Measurements from ENCODE around the gene DDIT4. TPM values are rescaled to one million over a fixed set of nuclear protein-coding genes. Genes with fewer than 3 reads are reported as not detected.

The DDIT4 gene
- total RNA-seq, 1 donor from 2014 or later: 280 TPM

GRCh38 chr10:72308320-72308987, 34.7 kb downstream of the DDIT4 start:
- DNase-seq (ENCODE audit: low read depth): peak; percentile 67
- H3K4me3 ChIP-seq (ENCODE audit: low read depth, low read length): no peak overlapping the region
- H3K27me3 ChIP-seq (ENCODE audit: control insufficient read depth, insufficient read depth, low read length): no peaks in the 10 kb centered on the region
- no peak for TF ChIP-seq CTCF (IDR thresholded peaks at IDR 0.05; ENCODE audit: insufficient read depth, low read length, poor library complexity, severe bottlenecking)
- no peaks in the 10 kb centered on the region for H3K36me3 ChIP-seq (ENCODE audit: control insufficient read depth, insufficient read depth, low read length)

GRCh38 chr10:72309290-72310240, 35.8 kb downstream of the DDIT4 start:
- Histone ChIP-seq H3K36me3 (ENCODE audit: control insufficient read depth, insufficient read depth, low read length) (no peaks in the 10 kb centered on the region), H3K4me3 (ENCODE audit: low read depth, low read length) (no peak overlapping the region), H3K27me3 (ENCODE audit: control insufficient read depth, insufficient read depth, low read length) (no peaks in the 10 kb centered on the region)
- TF ChIP-seq CTCF (IDR thresholded peaks at IDR 0.05; ENCODE audit: insufficient read depth, low read length, poor library complexity, severe bottlenecking): no peak
- DNase-seq (ENCODE audit: low read depth): no peak

- no peak for TF ChIP-seq CTCF (IDR thresholded peaks at IDR 0.05; ENCODE audit: insufficient read depth, low read length, poor library complexity, severe bottlenecking)
- no peak for DNase-seq (ENCODE audit: low read depth)
- no peaks in the 10 kb centered on the region for H3K36me3 ChIP-seq (ENCODE audit: control insufficient read depth, insufficient read depth, low read length)
- no peaks in the 10 kb centered on the region for H3K27me3 ChIP-seq (ENCODE audit: control insufficient read depth, insufficient read depth, low read length)
- no peak overlapping the region for H3K4me3 ChIP-seq (ENCODE audit: low read depth, low read length)
These were observed 36.5 kb downstream of the DDIT4 start for GRCh38 chr10:72310241-72310633.

GRCh38 chr10:72310636-72311035, 36.9 kb downstream of the DDIT4 start:
- Histone ChIP-seq H3K36me3 (ENCODE audit: control insufficient read depth, insufficient read depth, low read length) (no peaks in the 10 kb centered on the region), H3K27me3 (ENCODE audit: control insufficient read depth, insufficient read depth, low read length) (no peaks in the 10 kb centered on the region), H3K4me3 (ENCODE audit: low read depth, low read length) (no peak overlapping the region)
- DNase-seq (ENCODE audit: low read depth): no peak
- TF ChIP-seq CTCF (IDR thresholded peaks at IDR 0.05; ENCODE audit: insufficient read depth, low read length, poor library complexity, severe bottlenecking): no peak

- Histone ChIP-seq H3K36me3 (ENCODE audit: control insufficient read depth, insufficient read depth, low read length) (no peaks in the 10 kb centered on the region), H3K4me3 (ENCODE audit: low read depth, low read length) (no peak overlapping the region), H3K27me3 (ENCODE audit: control insufficient read depth, insufficient read depth, low read length) (no peaks in the 10 kb centered on the region)
- no peak for DNase-seq (ENCODE audit: low read depth)
- no peak for TF ChIP-seq CTCF (IDR thresholded peaks at IDR 0.05; ENCODE audit: insufficient read depth, low read length, poor library complexity, severe bottlenecking)
These were observed 37.9 kb downstream of the DDIT4 start for GRCh38 chr10:72311667-72312066.
